PC-9 (cell line): Measurements from ENCODE around the gene PDE4D. TPM values are rescaled to one million over a fixed set of nuclear protein-coding genes. Genes with fewer than 3 reads are reported as not detected.
"Not testable (repeated sequence)": the region's sequence is repeated elsewhere in the genome, so short reads cannot be mapped to it uniquely, and the experiment has no call there.

Experiments used
- BruUV-seq: library from RNA; stranded (reverse); fragments of 400-500 nt; replicated peaks from 2 replicates; lab custom pipeline; 2021; lab: Mats Ljungman, UMichigan
- CTCF ChIA-PET: fragments of 300-600 bp; sonication (Branson Sonifier 250); formaldehyde crosslinking; loops from one replicate; lab custom pipeline; 2022; ENCODE audit warnings: antibody characterized with exemption; lab: Charles Lee
- POLR2A ChIA-PET: fragments of 300-600 bp; sonication (Branson Sonifier 250); formaldehyde crosslinking; loops from one replicate; lab custom pipeline; 2022; ENCODE audit warnings: antibody characterized with exemption; ENCODE audit not compliant: unreplicated experiment; lab: Charles Lee
- DNase-seq, 2 experiments: peaks; one replicate each; pipeline versions ENCODE4 v3.0.0 to v3.0.0-alpha.2; 2015 to 2022; ENCODE audit warnings: mixed read lengths in 1 of 2
- H2AFZ ChIP-seq: fragments of 200-600 bp; sonication (generic); 2 replicates; pipeline ENCODE4 v1.8.1; 2017; ENCODE audit warnings: antibody characterized with exemption
- H3F3A ChIP-seq: fragments of 200-600 bp; sonication (generic); 2 replicates; pipeline ENCODE4 v1.8.1; 2017; ENCODE audit warnings: antibody characterized with exemption, mild to moderate bottlenecking, low read depth; ENCODE audit not compliant: insufficient read depth
- H3K27ac ChIP-seq: fragments of 200-600 bp; sonication (generic); 2 replicates; pipeline ENCODE4 v1.6.1; 2016; ENCODE audit warnings: mixed run types
- H3K27me3 ChIP-seq: fragments of 200-600 bp; sonication (generic); 2 replicates; pipeline ENCODE4 v1.6.1; 2016; ENCODE audit warnings: low read depth, mixed run types; ENCODE audit not compliant: insufficient read depth
- H3K36me3 ChIP-seq: fragments of 200-600 bp; sonication (generic); 2 replicates; pipeline ENCODE4 v1.6.1; 2016; ENCODE audit warnings: low read depth, mixed run types
- H3K4me1 ChIP-seq: fragments of 200-600 bp; sonication (generic); replicated peaks from 2 replicates; pipeline ENCODE4 v1.6.1; 2016; ENCODE audit warnings: mixed run types; ENCODE audit not compliant: insufficient read depth
- H3K4me2 ChIP-seq: fragments of 200-600 bp; sonication (generic); 2 replicates; pipeline ENCODE4 v1.6.1; 2017; ENCODE audit warnings: mixed run types
- H3K4me3 ChIP-seq: fragments of 200-600 bp; sonication (generic); 2 replicates; pipeline ENCODE4 v1.6.1; 2016; ENCODE audit warnings: mixed run types
- H3K79me2 ChIP-seq: fragments of 200-600 bp; sonication (generic); 2 replicates; pipeline ENCODE4 v1.6.1; 2017; ENCODE audit warnings: low read depth, mixed run types
- H3K9me2 ChIP-seq: fragments of 200-600 bp; sonication (generic); 2 replicates; pipeline ENCODE4 v1.8.1; 2017; ENCODE audit warnings: mild to moderate bottlenecking; ENCODE audit not compliant: insufficient read depth
- H3K9me3 ChIP-seq: fragments of 200-600 bp; sonication (generic); 2 replicates; pipeline ENCODE4 v1.8.1; 2016; ENCODE audit warnings: low read depth; ENCODE audit not compliant: insufficient read depth
- H4K20me1 ChIP-seq: fragments of 200-600 bp; sonication (generic); 2 replicates; pipeline ENCODE4 v1.8.1; 2017; ENCODE audit not compliant: insufficient read depth
- CTCF ChIP-seq: fragments of 200-600 bp; sonication (generic); conservative IDR thresholded peaks from 2 replicates; pipeline ENCODE4 v1.6.1; 2017; ENCODE audit warnings: mixed run types, antibody characterized with exemption, mild to moderate bottlenecking, moderate library complexity
- EZH2 ChIP-seq: fragments of 200-600 bp; sonication (generic); IDR thresholded peaks from 2 replicates; pipeline ENCODE4 v1.8.0; 2017; ENCODE audit warnings: antibody characterized with exemption, low read depth
- intact Hi-C: fragments of 100-400 bp; cut with micrococcal nuclease; formaldehyde crosslinking; loops from one replicate; pipeline ENCODE4 v1.10.0; 2022; ENCODE audit not compliant: unreplicated experiment
- total RNA-seq: library from RNA; stranded (reverse); gene quantifications from 2 replicates; pipeline ENCODE4 v1.2.3, GENCODE V29; 2021

The PDE4D gene
- total RNA-seq, 1 experiment from 2014 or later, result 9.8 TPM

DNA sequence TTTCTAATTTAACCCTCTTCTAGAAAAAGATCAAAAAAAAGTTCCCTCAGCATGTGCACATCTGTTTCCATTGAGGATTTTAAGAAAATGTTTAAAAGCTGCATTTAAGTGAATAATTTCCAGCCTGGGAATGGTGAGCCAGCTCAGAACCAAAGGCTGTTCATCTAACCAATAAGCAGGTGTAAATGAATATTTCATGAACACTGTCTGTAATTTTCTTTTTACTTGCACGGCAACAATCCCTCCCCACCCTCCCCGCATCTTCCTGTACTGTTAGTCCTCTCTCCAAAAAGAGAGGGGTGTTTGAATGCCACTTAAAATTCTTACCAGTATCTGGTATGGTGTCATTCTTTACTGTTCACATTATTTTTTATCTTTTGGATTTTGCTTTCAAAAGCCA lies 425.6 kb downstream of the PDE4D start:
- Histone ChIP-seq H3F3A (no peaks in the 10 kb centered on the region), H3K36me3 (no peaks in the 10 kb centered on the region), H3K4me1 (no peaks in the 10 kb centered on the region), H3K79me2 (no peaks in the 10 kb centered on the region), H3K27me3 (no peaks in the 10 kb centered on the region), H2AFZ (no peak overlapping the region), H3K4me3 (no peak overlapping the region), H3K9me3 (no peaks in the 10 kb centered on the region), H3K27ac (no peak overlapping the region), H3K9me2 (no peaks in the 10 kb centered on the region), H3K4me2 (no peak overlapping the region), H4K20me1 (no peaks in the 10 kb centered on the region)
- CTCF ChIA-PET, result no interaction called here
- intact Hi-C loops, result no loop called here
- BruUV-seq, result no TSS peak
- TF ChIP-seq CTCF (no peak), EZH2 (no peak)
- POLR2A ChIA-PET, result no interaction called here
- DNase-seq, result no peak

DNA sequence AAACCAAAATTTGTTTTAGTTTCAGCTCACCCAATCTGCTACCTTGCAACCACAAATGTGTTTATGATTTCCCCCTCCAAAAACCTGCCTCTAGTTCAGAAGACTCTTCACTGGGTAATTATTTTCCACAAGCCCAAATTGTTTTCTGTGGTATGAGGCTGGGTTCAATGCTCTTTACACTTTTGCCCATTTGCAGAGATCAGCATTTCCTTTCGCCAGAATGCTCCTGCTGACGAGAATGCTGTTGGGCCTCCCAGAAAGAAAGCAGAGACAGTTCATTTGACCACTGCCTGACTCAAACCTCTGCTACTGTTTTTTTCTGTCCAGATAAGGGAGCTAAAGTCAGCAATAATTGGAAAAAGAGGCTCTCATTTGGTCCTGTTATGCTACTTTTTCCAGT lies 427.3 kb downstream of the PDE4D start:
- no peak for DNase-seq
- no TSS peak for BruUV-seq
- intact Hi-C loops, result no loop called here
- Histone ChIP-seq H3K79me2 (no peaks in the 10 kb centered on the region), H2AFZ (no peak overlapping the region), H3F3A (no peaks in the 10 kb centered on the region), H3K4me3 (no peak overlapping the region), H3K36me3 (no peaks in the 10 kb centered on the region), H3K4me1 (no peaks in the 10 kb centered on the region), H3K9me3 (no peaks in the 10 kb centered on the region), H3K9me2 (no peaks in the 10 kb centered on the region), H3K27ac (no peak overlapping the region), H3K27me3 (no peaks in the 10 kb centered on the region), H4K20me1 (no peaks in the 10 kb centered on the region), H3K4me2 (no peak overlapping the region)
- CTCF ChIA-PET, result interaction anchor here (0.6 kb wide), 1 partner anchor 41 kb away, joined by 4 read pairs; no protein-coding TSS in a partner anchor
- no peak for TF ChIP-seq CTCF
- TF ChIP-seq EZH2, result no peak
- POLR2A ChIA-PET, result no interaction called here

DNA sequence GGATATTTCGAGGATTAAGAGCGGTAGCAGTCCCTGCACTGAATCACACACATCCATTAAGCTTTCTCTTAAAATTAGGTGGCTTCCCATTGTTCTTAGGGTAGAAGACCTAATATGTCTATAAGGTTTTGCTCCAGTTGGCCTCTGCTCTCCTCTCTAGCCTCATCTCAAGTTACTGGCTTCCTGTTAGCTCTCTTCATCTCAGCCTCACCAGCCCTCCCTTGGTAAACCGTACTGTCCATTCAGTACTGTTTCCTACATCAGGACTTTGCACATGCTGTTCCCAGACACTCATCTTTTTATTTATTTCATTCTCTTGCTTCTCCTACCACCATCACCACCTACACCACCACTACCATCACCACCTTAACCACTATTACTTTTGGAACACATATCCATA lies 428.6 kb downstream of the PDE4D start:
- no TSS peak for BruUV-seq
- intact Hi-C loops, result no loop called here

GRCh38 chr5:59463618-59464166 lies 429.8 kb downstream of the PDE4D start:
- POLR2A ChIA-PET, H2AFZ ChIP-seq, H4K20me1 ChIP-seq, intact Hi-C loops, H3K27ac ChIP-seq, DNase-seq, H3K36me3 ChIP-seq, H3F3A ChIP-seq, H3K27me3 ChIP-seq, CTCF ChIA-PET, H3K79me2 ChIP-seq, H3K4me1 ChIP-seq, H3K9me2 ChIP-seq, BruUV-seq, H3K4me2 ChIP-seq, H3K4me3 ChIP-seq, H3K9me3 ChIP-seq: not testable (repeated sequence)

More for the DNA sequence above, 428.6 kb downstream of the PDE4D start:
- POLR2A ChIA-PET, result no interaction called here
- Histone ChIP-seq H3K4me1 (no peaks in the 10 kb centered on the region), H3K27ac (no peak overlapping the region), H3K4me3 (no peak overlapping the region), H3K36me3 (no peaks in the 10 kb centered on the region), H3K9me2 (no peaks in the 10 kb centered on the region), H3K9me3 (no peaks in the 10 kb centered on the region), H2AFZ (no peak overlapping the region), H3K79me2 (no peaks in the 10 kb centered on the region), H3K4me2 (no peak overlapping the region), H4K20me1 (no peaks in the 10 kb centered on the region), H3F3A (no peaks in the 10 kb centered on the region; the same call in 1 of the 2 replicates), H3K27me3 (no peaks in the 10 kb centered on the region)
- CTCF ChIA-PET, result no interaction called here
- no peak for DNase-seq
- TF ChIP-seq CTCF (no peak), EZH2 (no peak)
